NCI-H1105 treated with DMSO at 0.1 percent for 48 hours (cell line): Measurements from ENCODE around the gene PCDHB8.
"Not testable (repeated sequence)": the region's sequence is repeated elsewhere in the genome, so short reads cannot be mapped to it uniquely, and the experiment has no call there.

Experiments used
- DNase-seq: peaks from one replicate; lab custom pipeline; 2025; lab: John Stamatoyannopoulos, UW

PCDHB8 gene

DNA sequence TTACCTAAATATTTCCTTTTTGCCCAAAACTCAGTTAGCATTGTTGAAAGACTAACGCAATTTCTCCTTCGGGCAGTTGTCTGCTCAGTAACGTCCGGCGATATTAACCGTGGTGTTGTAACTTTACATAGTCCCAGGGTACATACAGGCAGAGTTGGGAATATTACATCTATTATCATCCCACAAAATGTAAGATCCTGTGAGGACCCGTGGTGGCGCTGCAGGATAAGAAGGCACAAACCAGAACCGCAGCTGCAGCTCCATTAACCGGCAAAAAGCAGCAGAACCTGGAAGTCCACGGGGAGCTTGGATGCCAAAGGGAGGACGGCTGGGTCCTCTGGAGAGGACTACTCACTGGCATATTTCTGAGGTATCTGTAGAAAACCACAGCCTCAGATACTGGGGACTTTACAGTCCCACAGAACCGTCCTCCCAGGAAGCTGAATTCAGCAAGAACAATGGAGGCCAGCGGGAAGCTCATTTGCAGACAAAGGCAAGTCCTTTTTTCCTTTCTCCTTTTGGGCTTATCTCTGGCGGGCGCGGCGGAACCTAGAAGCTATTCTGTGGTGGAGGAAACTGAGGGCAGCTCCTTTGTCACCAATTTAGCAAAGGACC lies at the start of gene PCDHB8:
Gene PCDHB8, plus strand, starts transcription at position 214 of the 615 bp plus-strand sequence. Its CDS starts 245 bp downstream, at position 459.
- DNase-seq: not testable (repeated sequence)

DNA sequence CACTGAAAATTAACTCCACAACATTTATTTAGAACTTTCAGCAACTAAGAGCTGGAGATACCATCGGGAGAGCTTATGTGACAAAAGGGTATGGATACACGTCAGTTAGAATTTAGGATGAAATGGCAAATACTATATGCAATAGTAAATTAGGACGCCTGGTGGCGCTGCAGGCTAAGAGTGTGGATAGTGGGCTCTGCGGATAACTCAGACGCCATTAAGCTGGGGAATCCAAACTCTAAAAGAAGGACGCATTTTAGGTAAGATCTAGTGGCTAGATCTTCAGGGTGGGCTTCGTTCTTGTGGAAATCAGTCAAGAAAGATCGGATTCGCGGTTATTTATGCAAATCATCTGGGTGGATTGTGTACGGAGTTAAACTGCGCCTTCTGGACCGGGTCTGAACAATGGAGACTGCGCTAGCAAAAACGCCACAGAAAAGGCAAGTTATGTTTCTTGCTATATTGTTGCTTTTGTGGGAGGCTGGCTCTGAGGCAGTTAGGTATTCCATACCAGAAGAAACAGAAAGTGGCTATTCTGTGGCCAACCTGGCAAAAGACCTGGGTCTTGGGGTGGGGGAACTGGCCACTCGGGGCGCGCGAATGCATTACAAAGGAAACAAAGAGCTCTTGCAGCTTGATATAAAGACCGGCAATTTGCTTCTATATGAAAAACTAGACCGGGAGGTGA lies 42.4 kb upstream of the PCDHB8 start, which contains the start of gene PCDHB5:
Gene PCDHB5, plus strand, starts transcription at position 177 of the 688 bp plus-strand sequence. Its CDS starts 229 bp downstream, at position 406.
- DNase-seq: peak; percentile 66

DNA sequence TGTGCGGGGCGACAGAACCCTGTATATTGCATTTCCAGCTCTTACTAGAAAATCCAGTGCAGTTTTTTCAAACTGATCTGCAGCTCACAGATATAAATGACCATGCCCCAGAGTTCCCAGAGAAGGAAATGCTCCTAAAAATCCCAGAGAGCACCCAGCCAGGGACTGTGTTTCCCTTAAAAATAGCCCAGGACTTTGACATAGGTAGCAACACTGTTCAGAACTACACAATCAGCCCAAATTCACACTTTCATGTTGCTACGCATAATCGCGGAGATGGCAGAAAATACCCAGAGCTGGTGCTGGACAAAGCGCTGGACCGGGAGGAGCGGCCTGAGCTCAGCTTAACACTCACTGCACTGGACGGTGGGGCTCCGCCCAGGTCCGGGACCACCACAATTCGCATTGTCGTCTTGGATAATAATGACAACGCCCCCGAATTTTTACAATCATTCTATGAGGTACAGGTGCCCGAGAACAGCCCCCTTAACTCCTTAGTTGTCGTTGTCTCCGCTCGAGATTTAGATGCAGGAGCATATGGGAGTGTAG lies 41.8 kb upstream of the PCDHB8 start:
- no peak for DNase-seq

DNA sequence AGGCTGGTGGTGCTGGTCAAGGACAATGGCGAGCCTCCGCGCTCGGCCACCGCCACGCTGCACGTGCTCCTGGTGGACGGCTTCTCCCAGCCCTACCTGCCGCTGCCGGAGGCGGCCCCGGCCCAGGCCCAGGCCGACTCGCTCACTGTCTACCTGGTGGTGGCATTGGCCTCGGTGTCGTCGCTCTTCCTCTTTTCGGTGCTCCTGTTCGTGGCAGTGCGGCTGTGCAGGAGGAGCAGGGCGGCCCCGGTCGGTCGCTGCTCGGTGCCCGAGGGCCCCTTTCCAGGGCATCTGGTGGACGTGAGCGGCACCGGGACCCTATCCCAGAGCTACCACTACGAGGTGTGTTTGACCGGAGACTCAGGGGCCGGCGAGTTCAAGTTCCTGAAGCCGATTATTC lies 40.2 kb upstream of the PCDHB8 start:
- not testable (repeated sequence) for DNase-seq

GRCh38 chr5:141149812-141150211 lies 27.8 kb upstream of the PCDHB8 start, which contains the start of gene PCDHB6:
Gene PCDHB6 (plus strand): TSS chr5:141150057. CDS start chr5:141150258, 201 bp downstream.
- DNase-seq: no peak

GRCh38 chr5:141150224-141150992 lies 27.2 kb upstream of the PCDHB8 start:
- DNase-seq: no peak

DNA sequence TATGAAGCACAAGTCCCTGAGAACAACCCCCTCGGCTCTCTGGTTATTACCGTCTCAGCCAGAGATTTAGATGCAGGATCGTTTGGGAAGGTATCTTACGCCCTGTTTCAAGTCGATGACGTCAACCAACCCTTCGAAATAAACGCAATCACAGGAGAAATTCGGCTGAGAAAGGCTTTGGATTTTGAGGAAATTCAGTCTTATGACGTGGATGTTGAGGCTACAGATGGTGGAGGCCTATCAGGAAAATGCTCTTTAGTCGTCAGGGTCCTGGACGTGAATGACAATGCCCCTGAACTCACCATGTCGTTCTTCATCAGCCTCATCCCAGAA lies 26.6 kb upstream of the PCDHB8 start:
- no peak for DNase-seq

GRCh38 chr5:141151632-141152031 lies 26.0 kb upstream of the PCDHB8 start:
- not testable (repeated sequence) for DNase-seq

- not testable (repeated sequence) for DNase-seq
Observed at GRCh38 chr5:141152096-141152495, 25.5 kb upstream of the PCDHB8 start.

DNA sequence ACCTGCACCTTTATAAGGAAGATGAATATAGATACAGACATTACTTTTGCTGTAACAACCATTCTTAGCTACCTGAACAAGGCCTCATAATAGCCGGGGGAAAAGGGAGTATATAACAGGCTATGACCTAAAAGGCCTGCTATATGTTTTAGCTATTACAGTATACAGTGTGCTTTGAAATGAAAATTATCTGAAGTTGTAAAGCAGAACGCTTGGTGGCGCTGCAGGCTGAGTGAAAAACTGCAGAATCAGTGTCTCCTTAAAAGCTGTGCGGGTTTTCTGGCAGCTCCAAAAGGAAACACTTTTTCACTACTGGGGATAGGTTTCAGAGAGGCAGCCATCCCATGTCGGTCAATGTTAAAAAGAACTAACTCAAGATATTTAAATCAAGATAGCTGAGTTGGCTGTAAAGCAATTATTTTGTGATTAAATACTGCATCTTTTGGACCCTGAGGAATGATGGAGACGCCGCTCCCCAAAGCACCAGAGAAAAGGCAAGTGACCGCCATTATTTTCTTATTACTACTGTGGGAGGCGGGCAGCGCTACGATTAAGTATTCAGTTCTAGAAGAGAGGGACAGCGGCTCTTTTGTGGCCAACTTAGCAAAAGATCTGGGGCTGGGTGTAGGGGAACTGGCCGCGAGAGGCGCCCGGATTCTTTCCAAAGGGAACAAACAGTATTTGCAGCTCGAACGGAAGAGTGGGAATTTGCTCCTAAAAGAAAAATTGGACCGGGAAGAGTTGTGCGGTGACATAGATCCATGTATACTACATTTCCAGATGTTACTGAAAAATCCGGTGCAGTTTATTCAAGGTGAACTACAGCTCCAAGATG lies 21.8 kb upstream of the PCDHB8 start:
- DNase-seq: no peak

- not testable (repeated sequence) for DNase-seq
Observed at GRCh38 chr5:141157356-141157755, 20.2 kb upstream of the PCDHB8 start.

DNA sequence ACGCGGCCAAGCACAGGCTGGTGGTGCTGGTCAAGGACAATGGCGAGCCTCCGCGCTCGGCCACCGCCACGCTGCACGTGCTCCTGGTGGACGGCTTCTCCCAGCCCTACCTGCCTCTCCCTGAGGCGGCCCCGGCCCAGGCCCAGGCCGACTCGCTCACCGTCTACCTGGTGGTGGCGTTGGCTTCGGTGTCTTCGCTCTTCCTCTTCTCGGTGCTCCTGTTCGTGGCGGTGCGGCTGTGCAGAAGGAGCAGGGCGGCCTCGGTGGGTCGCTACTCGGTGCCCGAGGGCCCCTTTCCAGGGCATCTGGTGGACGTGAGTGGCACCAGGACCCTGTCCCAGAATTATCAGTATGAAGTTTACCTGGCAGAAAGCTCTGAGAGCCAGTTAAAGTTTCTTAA lies 19.7 kb upstream of the PCDHB8 start:
- not testable (repeated sequence) for DNase-seq

DNA sequence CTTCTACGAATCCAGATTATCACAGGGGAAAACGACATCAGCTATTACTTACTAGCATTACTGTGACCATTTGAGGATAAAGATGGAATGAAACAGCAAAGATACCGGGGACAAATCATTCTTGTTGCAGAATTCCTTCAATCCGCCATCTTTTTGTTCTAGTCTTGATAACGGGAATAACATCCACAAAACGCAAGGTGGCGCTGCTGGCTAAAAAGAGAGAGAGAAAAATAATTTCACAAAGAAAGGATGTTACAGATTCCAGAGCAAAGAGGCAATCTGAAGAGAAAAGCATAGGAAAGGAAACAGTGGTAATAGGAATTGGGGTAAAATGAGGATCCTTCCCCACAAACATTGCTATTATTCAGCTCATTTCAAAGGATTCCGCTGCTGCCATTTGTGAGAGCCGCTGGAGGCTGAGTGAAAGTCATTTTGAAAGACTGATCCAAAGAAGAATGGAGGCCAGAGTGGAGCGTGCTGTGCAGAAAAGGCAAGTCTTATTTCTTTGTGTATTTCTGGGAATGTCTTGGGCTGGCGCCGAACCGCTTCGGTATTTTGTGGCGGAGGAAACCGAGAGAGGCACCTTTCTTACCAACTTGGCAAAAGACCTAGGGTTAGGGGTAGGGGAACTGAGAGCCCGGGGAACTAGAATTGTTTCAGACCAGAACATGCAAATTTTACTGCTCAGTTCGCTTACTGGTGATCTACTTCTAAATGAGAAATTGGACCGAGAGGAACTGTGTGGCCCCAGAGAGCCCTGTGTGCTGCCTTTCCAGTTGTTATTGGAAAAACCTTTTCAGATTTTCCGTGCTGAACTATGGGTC lies 5.0 kb upstream of the PCDHB8 start, which contains the start of gene PCDHB7:
Gene PCDHB7, plus strand, starts transcription at position 264 of the 824 bp plus-strand sequence. Its CDS starts 192 bp downstream, at position 456.
- no peak for DNase-seq

DNA sequence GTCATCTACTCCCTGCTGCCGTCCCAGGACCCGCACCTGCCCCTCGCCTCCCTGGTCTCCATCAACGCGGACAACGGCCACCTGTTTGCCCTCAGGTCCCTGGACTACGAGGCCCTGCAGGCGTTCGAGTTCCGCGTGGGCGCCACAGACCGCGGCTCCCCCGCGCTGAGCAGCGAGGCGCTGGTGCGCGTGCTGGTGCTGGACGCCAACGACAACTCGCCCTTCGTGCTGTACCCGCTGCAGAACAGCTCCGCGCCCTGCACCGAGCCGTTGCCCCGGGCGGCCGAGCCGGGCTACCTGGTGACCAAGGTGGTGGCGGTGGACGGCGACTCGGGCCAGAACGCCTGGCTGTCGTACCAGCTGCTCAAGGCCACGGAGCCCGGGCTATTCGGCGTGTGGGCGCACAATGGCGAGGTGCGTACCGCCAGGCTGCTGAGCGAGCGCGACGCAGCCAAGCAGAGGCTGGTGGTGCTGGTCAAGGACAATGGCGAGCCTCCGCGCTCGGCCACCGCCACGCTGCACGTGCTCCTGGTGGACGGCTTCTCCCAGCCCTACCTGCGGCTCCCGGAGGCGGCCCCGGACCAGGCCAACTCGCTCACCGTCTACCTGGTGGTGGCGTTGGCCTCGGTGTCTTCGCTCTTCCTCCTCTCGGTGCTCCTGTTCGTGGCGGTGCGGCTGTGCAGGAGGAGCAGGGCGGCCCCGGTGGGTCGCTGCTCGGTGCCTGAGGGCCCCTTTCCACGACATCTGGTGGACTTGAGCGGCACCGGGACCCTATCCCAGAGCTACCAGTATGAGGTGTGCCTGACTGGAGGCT lies 3.1 kb upstream of the PCDHB8 start:
- not testable (repeated sequence) for DNase-seq

DNA sequence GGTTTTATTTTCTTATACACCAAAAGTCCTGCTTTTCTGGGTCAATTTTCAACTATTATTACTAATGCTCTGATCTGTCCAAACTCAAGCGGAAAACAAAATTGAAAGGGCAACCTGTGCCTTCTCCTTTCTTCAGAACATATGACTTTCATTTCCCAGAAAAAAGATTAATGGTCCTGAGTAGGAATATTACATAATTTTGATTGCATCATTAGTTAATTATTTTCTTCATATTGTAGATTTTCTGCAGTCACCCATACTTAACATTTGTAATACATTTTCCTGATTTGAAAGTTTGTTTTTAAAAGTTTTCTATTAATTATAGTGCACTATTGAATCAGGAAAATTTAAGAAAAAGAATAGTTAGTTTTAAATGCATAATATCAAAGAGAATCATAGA lies 1.7 kb upstream of the PCDHB8 start:
- no peak for DNase-seq

DNA sequence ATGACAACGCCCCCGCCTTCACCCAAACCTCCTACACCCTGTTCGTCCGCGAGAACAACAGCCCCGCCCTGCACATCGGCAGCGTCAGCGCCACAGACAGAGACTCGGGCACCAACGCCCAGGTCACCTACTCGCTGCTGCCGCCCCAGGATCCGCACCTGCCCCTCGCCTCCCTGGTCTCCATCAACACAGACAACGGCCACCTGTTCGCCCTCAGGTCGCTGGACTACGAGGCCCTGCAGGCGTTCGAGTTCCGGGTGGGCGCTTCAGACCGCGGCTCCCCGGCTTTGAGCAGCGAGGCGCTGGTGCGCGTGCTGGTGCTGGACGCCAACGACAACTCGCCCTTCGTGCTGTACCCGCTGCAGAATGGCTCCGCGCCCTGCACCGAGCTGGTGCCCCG lies 1.8 kb downstream of the PCDHB8 start:
- DNase-seq: not testable (repeated sequence)

GRCh38 chr5:141179876-141180275 lies 2.3 kb downstream of the PCDHB8 start:
- not testable (repeated sequence) for DNase-seq

- DNase-seq: no peak
Observed at GRCh38 chr5:141180313-141180712, 2.7 kb downstream of the PCDHB8 start.

DNA sequence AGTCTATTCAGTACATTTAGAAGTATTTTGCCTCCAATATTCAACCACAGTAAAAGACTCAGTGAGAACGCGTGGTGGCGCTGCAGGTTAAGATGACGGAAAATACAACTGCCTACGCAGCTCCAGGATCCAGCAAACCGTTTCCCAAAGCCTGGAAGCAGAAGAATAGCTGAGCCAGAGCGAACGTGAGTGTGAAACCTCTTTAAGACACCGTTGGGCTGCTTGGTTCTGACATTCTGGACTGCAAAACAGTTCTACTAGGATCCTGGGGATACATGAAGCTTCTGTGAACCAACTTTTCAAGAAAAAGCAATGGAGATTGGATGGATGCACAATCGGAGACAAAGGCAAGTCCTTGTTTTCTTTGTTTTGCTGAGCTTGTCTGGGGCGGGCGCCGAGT lies 4.7 kb downstream of the PCDHB8 start, which contains the start of gene PCDHB16:
Gene PCDHB16, plus strand, starts transcription at position 140 of the 400 bp plus-strand sequence. Its CDS starts 173 bp downstream, at position 313.
- no peak for DNase-seq
